Activated naive CD4-positive, alpha-beta T cell treated with anti-CD3 and anti-CD28 coated beads for 36 hours (primary cell): ENCODE data around the gene DSE. TPM values are rescaled to one million over a fixed set of nuclear protein-coding genes. Genes with fewer than 3 reads are reported as not detected.

Source experiments
- CTCF ChIA-PET: fragments of 350-600 bp; sonication (Branson Sonifier 250); formaldehyde crosslinking; loops from one replicate; lab custom pipeline; 2021; ENCODE audit warnings: antibody characterized with exemption; lab: Charles Lee
- DNase-seq: peaks from one replicate; pipeline ENCODE4 v3.0.0-alpha.2; 2020
- H3K27ac Mint-ChIP-seq: one replicate; pipeline ENCODE4 v1.8.0; 2021; ENCODE audit warnings: mild to moderate bottlenecking, mixed read lengths
- H3K27me3 Mint-ChIP-seq: one replicate; pipeline ENCODE4 v1.8.0; 2021; ENCODE audit warnings: low read depth, mixed read lengths
- H3K36me3 Mint-ChIP-seq: one replicate; pipeline ENCODE4 v1.8.0; 2021; ENCODE audit warnings: low read depth, mixed read lengths
- H3K4me1 Mint-ChIP-seq: one replicate; pipeline ENCODE4 v1.8.0; 2021; ENCODE audit warnings: low read depth, mixed read lengths
- H3K4me3 Mint-ChIP-seq: one replicate; pipeline ENCODE4 v1.8.0; 2021; ENCODE audit warnings: mild to moderate bottlenecking, moderate library complexity, mixed read lengths
- H3K9me3 Mint-ChIP-seq: one replicate; pipeline ENCODE4 v1.8.0; 2021; ENCODE audit warnings: mixed read lengths
- intact Hi-C: fragments of 100-400 bp; cut with micrococcal nuclease; formaldehyde crosslinking; loops from one replicate; pipeline ENCODE4 v1.15.1; 2023
- total RNA-seq, 2 experiments: library from RNA; stranded (reverse); gene quantifications; one replicate each; pipeline ENCODE4 v1.2.3, GENCODE V29; 2021

The DSE gene
- total RNA-seq, 2 experiments from 2014 or later = 2.1 to 3.2 TPM

DNA sequence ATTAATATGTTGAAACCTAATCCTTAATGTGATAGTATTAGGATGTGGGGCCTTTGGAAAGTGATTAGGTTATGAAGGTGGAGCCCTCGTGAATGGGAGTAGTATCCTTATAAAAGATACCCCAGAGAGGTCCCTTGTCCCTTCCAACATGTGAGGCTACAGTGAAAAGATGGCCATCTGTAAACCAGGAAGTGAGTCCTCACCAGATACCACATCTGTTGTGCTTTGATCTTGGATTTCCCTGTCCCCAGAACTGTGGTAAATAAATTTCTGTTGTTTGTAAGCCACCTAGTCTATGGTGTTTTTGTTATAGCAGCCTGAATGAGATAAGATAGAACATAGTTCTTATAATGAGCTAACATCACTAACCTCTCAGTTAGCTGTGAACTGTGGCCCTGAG lies 73.8 kb downstream of the DSE start:
- Mint-ChIP-seq H3K4me3 (no peak overlapping the region), H3K27me3 (peaks cover 16% of the 10 kb centered on the region), H3K27ac (no peak overlapping the region), H3K36me3 (no peaks in the 10 kb centered on the region), H3K4me1 (peaks cover 2% of the 10 kb centered on the region), H3K9me3 (no peaks in the 10 kb centered on the region)
- intact Hi-C loops = loop anchor here (1.0 to 5.0 kb wide), 3 partner anchors 18 to 227 kb away; no protein-coding TSS in a partner anchor
- CTCF ChIA-PET = interaction anchor here (0.6 to 1.5 kb wide), 7 partner anchors 13 to 117 kb away, joined by 3 to 7 read pairs (median 5); no protein-coding TSS in a partner anchor
- no peak for DNase-seq

DNA sequence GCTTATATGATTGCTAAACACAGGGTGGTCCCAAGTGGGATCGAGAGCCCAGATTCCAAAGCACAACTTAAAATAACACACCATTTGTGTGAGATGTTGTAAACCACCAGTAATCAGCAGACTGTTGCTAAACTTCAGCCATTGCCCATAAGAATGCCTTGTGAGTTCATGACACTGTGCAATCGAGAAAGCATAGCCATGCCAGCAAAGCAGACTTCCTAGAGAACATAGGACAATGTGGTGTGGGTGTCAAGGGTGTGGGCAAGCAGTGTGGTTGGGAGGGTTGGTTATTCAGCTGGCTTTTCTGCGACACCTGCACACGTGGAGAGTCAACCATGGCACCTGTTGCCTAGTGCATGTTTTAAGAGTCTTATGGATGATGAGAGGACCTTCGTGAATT lies 74.4 kb downstream of the DSE start:
- peaks cover 16% of the 10 kb centered on the region for H3K27me3 Mint-ChIP-seq
- intact Hi-C loops = loop anchor here (5.0 kb wide), 1 partner anchor 158 kb away; no protein-coding TSS in a partner anchor
- no peaks in the 10 kb centered on the region for H3K9me3 Mint-ChIP-seq
- DNase-seq = no peak
- no peak overlapping the region for H3K4me3 Mint-ChIP-seq
- H3K27ac Mint-ChIP-seq = no peak overlapping the region
- peaks cover 2% of the 10 kb centered on the region for H3K4me1 Mint-ChIP-seq
- CTCF ChIA-PET = interaction anchor here (0.6 to 1.5 kb wide), 7 partner anchors 12 to 157 kb away, joined by 3 to 7 read pairs (median 3); no protein-coding TSS in a partner anchor
- H3K36me3 Mint-ChIP-seq = no peaks in the 10 kb centered on the region

DNA sequence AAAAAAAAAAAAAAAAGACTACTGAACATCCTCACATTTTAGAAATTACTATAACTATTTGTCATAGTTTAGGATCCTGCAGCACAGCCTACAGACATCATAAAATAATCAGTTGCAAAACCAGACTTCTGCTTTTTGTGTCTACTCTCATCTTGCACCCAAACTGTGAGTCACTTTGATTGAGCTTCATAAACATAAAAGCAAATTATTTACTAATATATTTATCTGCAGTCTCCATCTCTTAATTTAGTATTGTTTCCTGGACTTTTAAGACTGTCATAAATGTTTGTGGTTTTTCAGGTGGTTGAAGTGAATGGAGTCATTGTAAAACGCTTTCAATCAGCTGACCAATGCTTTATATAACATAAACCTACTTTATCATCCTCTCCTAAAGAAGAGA lies 75.7 kb downstream of the DSE start:
- Mint-ChIP-seq H3K4me3 (no peak overlapping the region), H3K27me3 (peaks cover 18% of the 10 kb centered on the region), H3K4me1 (peaks cover 5% of the 10 kb centered on the region), H3K9me3 (no peaks in the 10 kb centered on the region), H3K36me3 (no peaks in the 10 kb centered on the region), H3K27ac (no peak overlapping the region)
- intact Hi-C loops = loop anchor here (5.0 kb wide), 1 partner anchor 159 kb away; no protein-coding TSS in a partner anchor
- CTCF ChIA-PET = interaction anchor here (0.6 to 1.6 kb wide), 5 partner anchors 11 to 203 kb away, joined by 3 to 5 read pairs (median 3); partner anchors contain the start of gene CALHM6
- no peak for DNase-seq

DNA sequence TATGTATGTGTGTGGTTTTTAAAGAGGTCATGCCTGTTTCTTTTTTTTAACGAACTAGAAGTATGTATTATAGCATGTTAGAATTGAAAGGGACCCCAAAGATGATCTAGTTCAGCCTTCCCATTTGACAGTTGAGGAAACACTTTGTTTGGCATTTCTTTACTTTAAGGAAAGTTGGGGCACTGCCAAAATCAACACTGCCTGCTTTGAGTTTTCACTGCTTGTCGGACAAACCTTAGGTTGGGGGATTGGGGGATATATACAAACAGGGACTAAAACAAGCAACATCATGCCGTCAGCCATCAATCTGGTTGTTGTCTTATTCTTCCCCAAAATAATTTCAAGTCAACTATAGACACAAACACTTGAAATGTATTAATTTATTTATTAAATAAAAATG lies 76.3 kb downstream of the DSE start:
- no peak overlapping the region for H3K4me3 Mint-ChIP-seq
- peaks cover 18% of the 10 kb centered on the region for H3K27me3 Mint-ChIP-seq
- DNase-seq = no peak
- intact Hi-C loops = loop anchor here (5.0 kb wide), 1 partner anchor 160 kb away; no protein-coding TSS in a partner anchor
- no peak overlapping the region for H3K27ac Mint-ChIP-seq
- H3K4me1 Mint-ChIP-seq = peaks cover 5% of the 10 kb centered on the region
- CTCF ChIA-PET = interaction anchor here (0.6 to 1.6 kb wide), 5 partner anchors 11 to 766 kb away, joined by 3 to 5 read pairs (median 4); partner anchors contain the start of gene CALHM6
- H3K9me3 Mint-ChIP-seq = no peaks in the 10 kb centered on the region
- H3K36me3 Mint-ChIP-seq = no peaks in the 10 kb centered on the region

DNA sequence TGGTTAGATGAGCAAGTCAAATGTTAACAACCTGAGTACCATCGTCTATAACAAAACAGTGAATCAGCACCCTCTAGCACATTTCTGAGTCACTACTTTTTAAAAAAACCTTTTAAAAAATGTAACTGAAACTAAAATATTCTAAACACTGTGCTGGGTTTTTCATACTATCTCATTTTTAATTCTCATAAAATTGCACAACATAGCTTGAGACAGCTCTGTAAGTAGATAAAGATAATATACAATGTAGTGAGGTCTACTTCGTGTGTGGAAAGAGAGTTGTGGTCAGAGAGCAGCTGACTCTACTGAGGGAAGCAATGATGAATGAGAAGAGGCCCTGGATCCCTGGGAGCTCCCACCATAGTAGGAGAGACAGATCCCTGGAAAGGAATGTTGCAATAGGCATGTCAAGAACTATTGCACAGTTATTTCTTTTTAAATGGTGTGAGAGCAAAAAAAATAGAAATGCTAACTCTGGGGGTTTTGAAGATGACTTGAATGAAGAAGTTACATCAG lies 76.8 kb downstream of the DSE start:
- Mint-ChIP-seq H3K36me3 (no peaks in the 10 kb centered on the region), H3K9me3 (no peaks in the 10 kb centered on the region), H3K4me1 (peaks cover 5% of the 10 kb centered on the region), H3K27me3 (peaks cover 13% of the 10 kb centered on the region), H3K4me3 (no peak overlapping the region), H3K27ac (no peak overlapping the region)
- CTCF ChIA-PET = interaction anchor here (0.8 to 1.6 kb wide), 2 partner anchors 88 to 766 kb away, joined by 4 to 5 read pairs; no protein-coding TSS in a partner anchor
- intact Hi-C loops = loop anchor here (5.0 kb wide), 1 partner anchor 160 kb away; no protein-coding TSS in a partner anchor
- DNase-seq = no peak

DNA sequence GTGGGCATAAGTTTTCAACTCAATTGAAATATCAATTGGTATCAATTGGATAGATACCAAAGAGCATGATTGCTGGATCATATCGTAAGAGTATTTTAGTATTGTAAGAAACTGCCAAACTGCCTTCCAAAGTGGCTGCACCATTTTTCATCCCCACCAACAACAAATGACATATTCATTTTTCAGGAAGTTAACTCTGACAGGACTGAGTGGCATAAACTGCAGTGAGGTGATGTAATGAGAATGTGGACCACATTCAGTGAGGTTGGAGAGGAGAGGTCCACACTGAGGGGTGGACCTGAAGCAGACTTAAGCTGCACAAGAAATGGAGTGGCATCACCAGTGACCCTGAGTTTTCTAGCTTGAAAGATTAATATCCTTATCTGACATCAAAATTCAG lies 78.8 kb downstream of the DSE start:
- no peaks in the 10 kb centered on the region for H3K9me3 Mint-ChIP-seq
- CTCF ChIA-PET = no interaction called here
- no peaks in the 10 kb centered on the region for H3K36me3 Mint-ChIP-seq
- H3K4me3 Mint-ChIP-seq = no peak overlapping the region
- DNase-seq = no peak
- intact Hi-C loops = loop anchor here (5.0 kb wide), 1 partner anchor 162 kb away; no protein-coding TSS in a partner anchor
- no peak overlapping the region for H3K27ac Mint-ChIP-seq
- H3K4me1 Mint-ChIP-seq = peaks cover 5% of the 10 kb centered on the region
- peaks cover 12% of the 10 kb centered on the region for H3K27me3 Mint-ChIP-seq

DNA sequence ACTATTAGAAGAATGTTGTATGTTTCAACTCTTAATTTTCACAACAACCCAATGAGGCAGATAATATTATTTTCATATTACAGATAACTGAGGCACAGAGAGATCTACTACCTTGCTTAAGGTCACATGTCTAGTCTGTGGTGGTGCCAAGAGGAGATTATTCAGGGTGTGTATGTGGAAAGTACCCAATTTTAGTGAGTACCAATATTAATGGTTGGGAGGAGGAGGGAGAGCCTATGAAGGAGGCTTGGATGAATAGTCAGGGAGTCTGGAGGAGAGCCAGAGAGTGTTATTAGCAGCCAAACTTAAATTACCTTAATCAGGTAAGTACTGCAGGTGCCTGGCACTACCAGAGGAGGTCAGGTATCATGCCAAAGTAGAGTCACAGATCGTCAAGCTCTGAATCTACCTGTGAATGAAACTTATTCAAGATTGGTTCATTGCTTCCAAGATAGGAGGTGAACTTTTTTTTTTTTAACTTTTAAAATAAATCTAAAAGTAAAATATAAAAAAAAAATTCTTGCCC lies 79.5 kb downstream of the DSE start:
- Mint-ChIP-seq H3K27ac (no peak overlapping the region), H3K27me3 (peaks cover 10% of the 10 kb centered on the region), H3K36me3 (no peaks in the 10 kb centered on the region), H3K4me1 (peaks cover 5% of the 10 kb centered on the region), H3K4me3 (no peak overlapping the region), H3K9me3 (no peaks in the 10 kb centered on the region)
- CTCF ChIA-PET = interaction anchor here (0.7 kb wide), 1 partner anchor 99 kb away, joined by 6 read pairs; no protein-coding TSS in a partner anchor
- no peak for DNase-seq
- intact Hi-C loops = no loop called here

DNA sequence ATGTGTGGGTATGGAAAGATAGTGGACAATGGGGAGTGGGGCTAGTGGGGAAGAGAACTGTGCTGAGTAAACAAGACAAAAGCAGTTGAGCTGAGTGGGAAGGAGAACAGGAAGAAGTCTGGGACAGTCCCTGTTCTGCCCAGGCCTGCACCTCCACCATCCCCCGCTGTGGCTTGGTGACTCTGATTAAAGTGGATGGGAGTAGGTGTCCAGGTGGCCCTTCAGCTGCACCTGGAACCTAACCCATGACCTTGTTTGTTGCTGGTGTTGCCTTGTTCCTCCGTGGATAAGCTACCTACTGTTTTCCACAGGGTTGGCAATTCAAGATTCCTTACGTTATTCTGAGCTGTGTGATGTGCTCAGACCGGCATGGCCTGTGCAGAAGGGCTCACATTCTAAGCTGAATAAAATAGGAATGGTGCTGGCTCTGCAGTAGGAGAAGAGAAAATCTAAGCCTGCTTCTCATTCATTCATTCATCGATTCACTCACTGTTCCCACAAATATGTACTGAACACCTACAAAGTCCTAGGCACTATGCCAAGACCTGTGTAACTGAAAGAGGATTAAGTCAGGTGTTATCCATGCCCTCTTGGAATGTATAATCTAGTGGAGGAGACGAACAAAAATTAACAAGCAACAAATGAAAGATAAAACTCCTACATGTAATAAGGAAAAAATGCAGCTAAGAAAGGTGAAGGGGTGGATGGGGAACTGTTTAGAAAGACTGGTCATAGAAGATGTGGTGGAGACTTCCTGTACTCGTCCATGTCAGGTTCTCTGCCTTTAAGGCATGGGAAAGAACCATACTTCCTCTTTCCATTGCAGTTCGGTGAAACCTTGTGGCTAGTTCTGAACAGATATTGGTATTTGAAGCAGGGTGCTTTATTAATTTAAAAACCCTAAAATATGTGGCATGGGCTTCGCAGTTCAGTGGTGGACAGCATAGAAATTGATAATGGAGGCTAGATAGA lies 80.3 kb downstream of the DSE start:
- Mint-ChIP-seq H3K27me3 (peaks cover 10% of the 10 kb centered on the region), H3K9me3 (no peaks in the 10 kb centered on the region), H3K4me3 (no peak overlapping the region), H3K36me3 (no peaks in the 10 kb centered on the region), H3K4me1 (peaks cover 5% of the 10 kb centered on the region), H3K27ac (no peak overlapping the region)
- CTCF ChIA-PET = interaction anchor here (0.7 kb wide), 1 partner anchor 100 kb away, joined by 6 read pairs; no protein-coding TSS in a partner anchor
- peak; percentile 35 for DNase-seq
- intact Hi-C loops = no loop called here

DNA sequence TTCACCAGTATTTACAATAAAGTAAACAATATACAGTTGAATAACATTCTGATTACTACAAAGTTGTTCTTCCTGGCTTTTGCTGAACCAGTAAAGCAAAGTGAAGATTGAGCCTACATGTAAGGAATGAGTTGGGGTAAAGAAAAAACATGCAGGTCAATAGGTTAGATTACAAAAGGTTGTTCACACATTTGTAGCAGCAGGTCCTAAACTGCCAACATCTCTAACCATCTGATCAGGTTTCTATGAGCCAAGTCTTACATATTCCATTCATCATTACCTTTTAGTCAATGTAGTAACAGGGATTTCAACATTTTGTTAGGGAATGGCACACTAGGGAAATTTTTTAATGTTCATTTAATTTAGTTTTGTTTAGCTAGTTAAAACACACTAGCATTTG lies 81.2 kb downstream of the DSE start:
- H3K27me3 Mint-ChIP-seq = peaks cover 10% of the 10 kb centered on the region
- no peak overlapping the region for H3K27ac Mint-ChIP-seq
- no peak overlapping the region for H3K4me3 Mint-ChIP-seq
- DNase-seq = no peak
- H3K36me3 Mint-ChIP-seq = no peaks in the 10 kb centered on the region
- intact Hi-C loops = no loop called here
- CTCF ChIA-PET = interaction anchor here (1.7 kb wide), 1 partner anchor 164 kb away, joined by 5 read pairs; no protein-coding TSS in a partner anchor
- H3K4me1 Mint-ChIP-seq = peaks cover 5% of the 10 kb centered on the region
- H3K9me3 Mint-ChIP-seq = no peaks in the 10 kb centered on the region

DNA sequence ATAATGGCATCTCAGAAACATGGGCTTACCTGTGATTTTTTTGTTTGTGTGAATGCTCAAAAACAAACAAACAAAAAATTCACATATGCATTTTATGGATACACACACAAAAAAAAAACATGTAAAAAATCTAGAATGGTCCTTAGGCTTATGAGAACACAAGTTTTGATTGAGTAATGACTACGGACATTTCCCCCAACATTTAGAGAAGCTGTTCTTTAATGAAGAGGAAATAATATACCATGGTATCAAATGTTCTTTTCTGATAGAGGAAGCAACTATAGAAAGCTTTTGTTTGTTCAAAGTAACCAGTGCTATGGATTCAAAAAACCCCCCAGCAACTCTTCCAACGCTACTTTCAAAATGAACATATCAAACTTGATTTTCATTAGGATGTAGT lies 81.8 kb downstream of the DSE start:
- Mint-ChIP-seq H3K27ac (no peak overlapping the region), H3K4me1 (peaks cover 5% of the 10 kb centered on the region), H3K4me3 (no peak overlapping the region), H3K36me3 (no peaks in the 10 kb centered on the region), H3K27me3 (peaks cover 10% of the 10 kb centered on the region), H3K9me3 (no peaks in the 10 kb centered on the region)
- intact Hi-C loops = no loop called here
- CTCF ChIA-PET = interaction anchor here (0.7 to 1.7 kb wide), 2 partner anchors 154 to 165 kb away, joined by 3 to 5 read pairs; no protein-coding TSS in a partner anchor
- no peak for DNase-seq

DNA sequence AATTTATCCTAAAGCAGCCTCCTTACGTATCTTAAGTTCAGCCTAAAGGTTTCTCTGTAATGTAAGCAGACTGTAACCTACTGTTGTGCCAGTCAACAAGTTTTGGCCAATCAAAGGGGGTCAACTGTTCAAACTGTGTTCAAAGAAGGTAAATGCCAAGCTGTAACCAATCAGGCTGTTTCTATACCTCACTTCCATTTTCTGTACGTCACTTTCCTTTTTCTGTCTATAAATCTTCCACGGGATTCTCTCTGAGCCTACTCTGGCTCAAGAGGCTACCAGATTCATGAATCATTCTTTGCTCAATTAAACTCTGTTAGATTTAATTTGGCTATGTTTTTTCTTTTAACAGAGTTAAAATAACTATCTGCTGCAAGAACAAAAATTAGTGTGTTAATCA lies 85.4 kb downstream of the DSE start:
- CTCF ChIA-PET = no interaction called here
- Mint-ChIP-seq H3K4me3 (no peak overlapping the region), H3K9me3 (no peaks in the 10 kb centered on the region), H3K36me3 (no peaks in the 10 kb centered on the region), H3K27ac (no peak overlapping the region), H3K27me3 (peaks cover 5% of the 10 kb centered on the region), H3K4me1 (peaks cover 2% of the 10 kb centered on the region)
- intact Hi-C loops = no loop called here
- DNase-seq = no peak

DNA sequence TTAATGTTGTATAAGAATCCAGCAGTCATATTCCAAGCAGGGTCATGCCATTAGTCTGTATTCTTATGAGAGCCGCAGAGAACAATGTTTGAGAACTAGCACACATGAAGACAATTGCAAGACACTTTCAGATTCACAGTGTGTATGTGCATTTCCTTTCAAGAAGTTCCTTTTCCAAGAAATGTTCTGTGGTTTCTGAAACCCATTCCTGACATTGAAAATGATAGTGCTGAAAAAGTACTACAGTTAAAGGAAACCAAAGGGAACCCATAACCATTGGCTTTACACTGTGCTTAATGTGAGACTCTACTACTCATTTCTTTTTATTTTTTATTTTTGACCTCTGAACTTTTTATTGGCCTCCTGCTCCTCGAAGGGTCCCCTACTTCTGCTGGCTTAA lies 86.2 kb downstream of the DSE start:
- CTCF ChIA-PET = no interaction called here
- intact Hi-C loops = no loop called here
- H3K36me3 Mint-ChIP-seq = no peaks in the 10 kb centered on the region

More for the DNA sequence above, 86.2 kb downstream of the DSE start:
- Mint-ChIP-seq H3K27me3 (peaks cover 10% of the 10 kb centered on the region), H3K9me3 (no peaks in the 10 kb centered on the region), H3K27ac (no peak overlapping the region), H3K4me1 (peaks cover 6% of the 10 kb centered on the region), H3K4me3 (no peak overlapping the region)
- DNase-seq = no peak
